GM12878 (cell line): Measurements from ENCODE around the gene PPP2R5D. TPM values are rescaled to one million over a fixed set of nuclear protein-coding genes. Genes with fewer than 3 reads are reported as not detected.
A peak's percentile ranks its signal among the peaks of the same experiment; 100 is the strongest.

ENCODE experiments used
- ATAC-seq: fragments of 200-7000 bp; cut with Tn5 transposase; 3 replicates; pipeline ENCODE4 v1.9.1; 2020; ENCODE audit warnings: mild to moderate bottlenecking, moderate library complexity
- Bru-seq: library from RNA; stranded (reverse); fragments of 400-500 nt; gene quantifications from one replicate; lab custom pipeline; 2021; lab: Mats Ljungman, UMichigan
- BruChase-seq, 2 experiments: library from RNA; stranded (reverse); fragments of 400-500 nt; gene quantifications; one replicate each; lab custom pipeline; 2021; lab: Mats Ljungman, UMichigan
- BruUV-seq: library from RNA; stranded (reverse); fragments of 400-500 nt; replicated peaks from 2 replicates; lab custom pipeline; 2021; lab: Mats Ljungman, UMichigan
- CTCF ChIA-PET: fragments of 300-600 bp; sonication (Branson Sonifier 250); formaldehyde crosslinking; extraction: SDS; loops from one replicate; lab custom pipeline; 2021; ENCODE audit warnings: inconsistent platforms; lab: Yijun Ruan, JAX
- POLR2A ChIA-PET: fragments of 350-600 bp; formaldehyde crosslinking; extraction: SDS; loops from one replicate; lab custom pipeline; 2021; ENCODE audit warnings: inconsistent platforms; lab: Charles Lee
- RAD21 ChIA-PET: fragments of 300-600 bp; sonication (Branson Sonifier 250); formaldehyde crosslinking; loops from one replicate; lab custom pipeline; 2023; ENCODE audit warnings: antibody characterized with exemption; ENCODE audit not compliant: unreplicated experiment; lab: Charles Lee
- SMC1A ChIA-PET: fragments of 300-600 bp; sonication (Branson Sonifier 250); formaldehyde crosslinking; loops from one replicate; lab custom pipeline; 2023; ENCODE audit not compliant: unreplicated experiment, uncharacterized antibody; lab: Charles Lee
- DNase-seq: peaks from one replicate; pipeline ENCODE4 v3.0.0-alpha.2; 2011; ENCODE audit warnings: low read depth, low spot score
- FAIRE-seq: peaks from 3 replicates; lab custom pipeline; 2011; peaks lifted over from hg19 to GRCh38; lab: Jason Lieb, UNC
- H2AFZ ChIP-seq: 2 replicates; pipeline ENCODE4 v1.6.0; 2011; ENCODE audit warnings: low read depth, low read length, control low read depth; ENCODE audit not compliant: control insufficient read depth
- H3K27ac ChIP-seq: 2 replicates; pipeline ENCODE4 v1.5.1; 2011; ENCODE audit warnings: control low read depth; ENCODE audit not compliant: control insufficient read depth, insufficient read depth
- H3K27me3 ChIP-seq, 2 experiments: replicated peaks in 1 of 2; 2 replicates each; pipeline versions ENCODE4 v1.6.0 to v1.6.1; 2011; ENCODE audit warnings: low read length in 1 of 2; ENCODE audit not compliant: control insufficient read depth in 2 of 2, insufficient read depth in 2 of 2
- H3K36me3 ChIP-seq, 2 experiments: 2 replicates each; pipeline ENCODE4 v1.5.1; 2011; ENCODE audit warnings: low read length in 1 of 2; ENCODE audit not compliant: control insufficient read depth in 2 of 2, insufficient read depth in 2 of 2
- H3K4me1 ChIP-seq: 2 replicates; pipeline ENCODE4 v1.6.1; 2011; ENCODE audit warnings: mild to moderate bottlenecking, low read length, moderate library complexity, mixed read lengths; ENCODE audit not compliant: control insufficient read depth, insufficient read depth
- H3K4me2 ChIP-seq: 2 replicates; pipeline ENCODE4 v1.6.0; 2011; ENCODE audit warnings: control low read depth; ENCODE audit not compliant: control insufficient read depth, insufficient read depth
- H3K4me3 ChIP-seq: fragments of 200-600 bp; sonication (generic); 2 replicates; pipeline ENCODE4 v1.5.1; 2016
- H3K79me2 ChIP-seq: 2 replicates; pipeline ENCODE4 v1.6.0; 2011; ENCODE audit warnings: low read length; ENCODE audit not compliant: control insufficient read depth, insufficient read depth
- H3K9ac ChIP-seq: 2 replicates; pipeline ENCODE4 v1.8.0; 2011; ENCODE audit warnings: low read length, control low read depth, mixed read lengths; ENCODE audit not compliant: control insufficient read depth, insufficient read depth
- H3K9me3 ChIP-seq: replicated peaks from 3 replicates; pipeline ENCODE4 v1.5.1; 2011; ENCODE audit warnings: mild to moderate bottlenecking, low read length; ENCODE audit not compliant: control insufficient read depth, insufficient read depth
- H4K20me1 ChIP-seq: 2 replicates; pipeline ENCODE4 v1.6.0; 2011; ENCODE audit not compliant: control insufficient read depth, insufficient read depth
- CBX5 ChIP-seq: sonication (generic); IDR thresholded peaks from 2 replicates; pipeline ENCODE4 v1.6.1; 2016; ENCODE audit warnings: low read depth, moderate library complexity, mild to moderate bottlenecking, inconsistent platforms
- CREM ChIP-seq: IDR thresholded peaks from 2 replicates; pipeline ENCODE4 v1.6.1; 2014; ENCODE audit warnings: antibody characterized with exemption, low read depth
- KLF5 ChIP-seq: fragments of 450-650 bp; IDR thresholded peaks from 2 replicates; pipeline ENCODE4 v1.6.1; 2014; ENCODE audit warnings: mild to moderate bottlenecking; ENCODE audit not compliant: partially characterized antibody
- LARP7 ChIP-seq: fragments of 450-650 bp; IDR thresholded peaks from 2 replicates; pipeline ENCODE4 v1.6.1; 2017; ENCODE audit warnings: mild to moderate bottlenecking
- NBN ChIP-seq: fragments of 450-650 bp; IDR thresholded peaks from 2 replicates; pipeline ENCODE4 v1.6.1; 2016
- POLR2AphosphoS5 ChIP-seq: IDR thresholded peaks from 2 replicates; pipeline ENCODE4 v1.6.1; 2011; ENCODE audit warnings: mild to moderate bottlenecking, low read length, inconsistent platforms
- RB1 ChIP-seq: fragments of 450-650 bp; formaldehyde crosslinking; IDR thresholded peaks from 2 replicates; pipeline ENCODE4 v1.6.1; 2017; ENCODE audit warnings: mild to moderate bottlenecking, borderline replicate concordance
- TCF12 ChIP-seq: IDR thresholded peaks from 2 replicates; pipeline ENCODE4 v1.6.1; 2011; ENCODE audit warnings: low read depth, mild to moderate bottlenecking, low read length
- ZNF207 ChIP-seq: fragments of 450-650 bp; IDR thresholded peaks from 2 replicates; pipeline ENCODE4 v1.6.1; 2014; ENCODE audit warnings: antibody characterized with exemption, mild to moderate bottlenecking, borderline replicate concordance
- WGBS: methylation state at CpG from one replicate; pipeline ENCODE4 v1.1.6; 2016; ENCODE audit warnings: low lambda C conversion rate; ENCODE audit not compliant: insufficient replicate concordance, insufficient coverage; ENCODE audit errors: missing lambda C conversion rate; 5-methylcytosine and 5-hydroxymethylcytosine counted together
- in situ Hi-C: fragments of 300-500 bp; cut with MboI; formaldehyde crosslinking; loops from 9 replicates; pipeline ENCODE4 v1.14.3; 2018; ENCODE audit warnings: mixed read lengths
- intact Hi-C: fragments of 100-400 bp; cut with micrococcal nuclease; formaldehyde crosslinking; loops from one replicate; pipeline ENCODE4 v1.14.2; 2022; ENCODE audit not compliant: unreplicated experiment
- long read RNA-seq, 2 experiments: library from polyadenylated mRNA; unstranded; transcript quantifications; one replicate each; pipeline ENCODE4 v2.0.0, GENCODE V29; 2019 to 2020
- polyA minus RNA-seq, 3 experiments: library from RNA; depleted of rRNA, polyadenylated mRNA; stranded (reverse); fragments of >200 nt; gene quantifications; 2 replicates each; pipeline ENCODE4 v1.2.3, GENCODE V29; 2011
- polyA plus RNA-seq, 11 experiments: library from polyadenylated mRNA; depleted of rRNA in 4 of 11; unstranded in 6 of 11; stranded (reverse) in 5 of 11; fragments of >200 nt; fragmentation: Nextera tagmentation in 4 of 11; fragmentation: Illumina TruSeq in 1 of 11; extraction: Ambion mirVana in 4 of 11; extraction: Trizol in 1 of 11; gene quantifications; 1 replicate in 1 of 11; 2 replicates in 10 of 11; pipeline versions ENCODE4 v1.2.1 to v1.2.3, GENCODE V29; 2011 to 2016; ENCODE audit warnings: inconsistent platforms in 2 of 11, missing spikeins in 2 of 11, low read depth in 1 of 11
- total RNA-seq, 4 experiments: library from RNA; depleted of rRNA in 3 of 4; stranded (reverse); fragments of >200 nt in 3 of 4; fragmentation: Illumina TruSeq in 1 of 4; extraction: Trizol in 1 of 4; gene quantifications; 2 replicates each; pipeline versions ENCODE4 v1.2.1 to v1.2.3, GENCODE V29; 2013 to 2021
- TF ChIP-seq, protein P1 (sequence below): fragments of 450-650 bp; IDR thresholded peaks from 2 replicates; pipeline ENCODE4 v1.6.1; 2017; ENCODE audit warnings: mild to moderate bottlenecking

PPP2R5D gene
- 13.9 and 14.5 TPM in 2 replicates for total RNA-seq (2013; cell fraction: nucleolus; rRNA removed)
- total RNA-seq (2014; rRNA removed) = 34.3 and 36.2 TPM in 2 replicates
- total RNA-seq (2014; rRNA removed; fragmentation: Illumina TruSeq; extraction: Trizol) = 23.8 and 24.7 TPM in 2 replicates
- total RNA-seq (2021) = 29.5 and 31.0 TPM in 2 replicates
- 14.8 TPM for polyA plus RNA-seq (2011; ENCODE audit: low read depth)
- 35.4 and 56.0 TPM in 2 replicates for polyA plus RNA-seq (2011; rRNA removed)
- 63.8 and 88.0 TPM in 2 replicates for polyA plus RNA-seq (2011; cell fraction: cytosol; rRNA removed)
- 46.7 and 59.2 TPM in 2 replicates for polyA plus RNA-seq (2011; cell fraction: nucleus; rRNA removed)
- polyA plus RNA-seq (2012) = 20.3 and 23.4 TPM in 2 replicates
- polyA plus RNA-seq (2014; fragmentation: Illumina TruSeq; extraction: Trizol) = 59.0 and 68.0 TPM in 2 replicates
- polyA plus RNA-seq (2014; fragmentation: Nextera tagmentation; extraction: Ambion mirVana) = 1 to 10 TPM; 1.5 to 1.6 TPM
- 29.4 and 29.7 TPM in 2 replicates for polyA plus RNA-seq (2014; rRNA removed)
- 10 to 100 TPM; 42.6 to 43.4 TPM for polyA plus RNA-seq (2016; fragmentation: Nextera tagmentation; extraction: Ambion mirVana)
- 67.4 and 71.5 TPM in 2 replicates for polyA minus RNA-seq (2011; rRNA and poly(A)+ RNA removed)
- polyA minus RNA-seq (2011; cell fraction: cytosol; rRNA and poly(A)+ RNA removed) = 17.0 and 22.4 TPM in 2 replicates
- polyA minus RNA-seq (2011; cell fraction: nucleus; rRNA and poly(A)+ RNA removed) = 7.9 and 11.9 TPM in 2 replicates
- percentile 61 among the genes with signal in this experiment for Bru-seq, nascent RNA
- BruChase-seq, experiment 1, labeled RNA remaining after a 6-hour chase = percentile 76 among the genes with signal in this experiment
- percentile 69 among the genes with signal in this experiment for BruChase-seq, experiment 2, labeled RNA remaining after a 2-hour chase
- long read RNA-seq, experiment 1, transcript PPP2R5D-208 (16 exons, 3,044 nt) = major isoform, 19 of 31 reads
- long read RNA-seq, experiment 1, partial matches to known transcripts = 7 of 31 reads
- long read RNA-seq, experiment 1, other reads (novel, unspliced or antisense) = 3 of 31 reads
- long read RNA-seq, experiment 2, partial matches to known transcripts = 10 of 16 reads
- long read RNA-seq, experiment 2, other reads (novel, unspliced or antisense) = 5 of 16 reads

DNA sequence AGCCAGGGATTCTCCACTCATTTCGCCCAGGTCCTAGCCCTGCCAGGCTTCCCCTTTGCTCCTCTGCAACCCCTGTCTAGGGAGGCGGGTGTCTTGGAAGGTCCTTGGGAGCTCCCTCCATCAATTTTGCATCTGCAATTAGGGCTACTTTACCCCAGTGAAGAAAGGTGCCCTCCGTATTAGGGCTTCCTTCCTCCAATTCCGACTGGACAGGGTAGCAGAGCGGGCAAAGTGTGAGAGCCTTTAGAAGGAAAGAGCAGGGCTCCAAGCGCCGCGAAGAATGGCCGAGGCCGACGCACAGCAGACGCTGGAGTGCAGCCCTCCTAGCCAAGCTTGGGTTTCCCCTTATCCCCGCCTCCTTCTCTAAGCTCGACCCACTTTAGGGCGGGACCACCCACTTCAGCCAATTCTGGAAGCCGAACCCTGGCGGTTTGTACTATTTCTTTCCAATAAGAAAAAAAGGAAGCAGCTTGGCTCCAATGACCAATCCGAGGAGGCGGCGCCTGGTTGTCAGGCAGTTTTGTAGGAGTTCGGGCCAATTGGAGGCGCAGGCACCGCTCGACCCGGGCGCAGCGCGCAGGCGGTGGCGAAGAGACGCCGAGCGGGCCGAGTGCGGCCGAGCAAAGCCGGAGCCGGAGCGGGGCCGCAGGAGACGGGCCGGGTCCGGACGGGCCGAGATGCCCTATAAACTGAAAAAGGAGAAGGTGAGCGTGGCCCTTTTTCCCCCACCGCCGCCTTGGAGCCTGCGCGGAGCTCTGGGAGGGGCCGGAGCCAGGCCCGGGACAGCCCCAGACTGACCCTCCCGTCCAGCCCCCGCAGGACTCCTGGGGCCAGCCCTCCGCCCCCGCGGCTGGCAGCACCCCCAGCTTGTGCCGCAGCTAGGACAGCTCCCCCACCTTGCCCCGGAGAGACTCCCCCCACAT lies at the start of gene PPP2R5D:
Gene PPP2R5D (plus strand): TSS at position 570 of the 923 bp plus-strand sequence. CDS start 108 bp downstream, at position 678.
- Histone ChIP-seq H3K9ac (peak within 1 kb of the TSS; percentile 84), H2AFZ (peak within 1 kb of the TSS; percentile 99), H3K36me3 (peaks cover 0 to under 1% of the 10 kb centered on the region in 2 experiments; a peak in 1 of 4 replicates), H3K27me3 (no peaks in the 10 kb centered on the region), H4K20me1 (no peaks in the 10 kb centered on the region), H3K4me3 (peak within 1 kb of the TSS; percentile 98), H3K4me2 (peak within 1 kb of the TSS; percentile 100), H3K4me1 (peaks cover 23% of the 10 kb centered on the region), H3K9me3 (no peaks in the 10 kb centered on the region), H3K27ac (peak within 1 kb of the TSS; percentile 79), H3K79me2 (peaks cover 17% of the 10 kb centered on the region)
- ChIA-PET RAD21 (interaction anchor here (0.8 to 2.2 kb wide), 7 partner anchors 9 to 84 kb away, joined by 3 to 31 read pairs (median 6); partner anchors contain the start of genes CNPY3, KLHDC3 and MEA1), CTCF (interaction anchor here (0.5 to 1.9 kb wide), 11 partner anchors 12 to 522 kb away, joined by 3 to 14 read pairs (median 3); partner anchors contain the start of gene CNPY3), POLR2A (interaction anchor here (0.6 to 2.2 kb wide), 26 partner anchors 9 to 493 kb away, joined by 3 to 32 read pairs (median 4); partner anchors contain the start of genes CNPY3, CUL7, KLC4 and KLHDC3), SMC1A (interaction anchor here (0.6 to 1.9 kb wide), 12 partner anchors 8 to 645 kb away, joined by 3 to 12 read pairs (median 3); partner anchors contain the start of genes CNPY3, GTPBP2, KLHDC3 and MEA1)
- DNase-seq = peak; percentile 94
- intact Hi-C loops (loop anchor here (2.0 kb wide), 1 partner anchor 53 kb away; no protein-coding TSS in a partner anchor), in situ Hi-C loops (no loop called here)
- ATAC-seq = peak; percentile 97
- 1% methylated on average over 34 of the region's 59 CpGs for WGBS
- FAIRE-seq = peak; percentile 97
- no TSS peak for BruUV-seq
- peak; percentile 36 for TF ChIP-seq CREM
- no peak for TF ChIP-seq RB1
- TF ChIP-seq NBN = peak; percentile 46; the same call in 1 of the 2 replicates
- TF ChIP-seq KLF5 = no peak
- no peak for TF ChIP-seq ZNF207
- TF ChIP-seq, protein P1, sequence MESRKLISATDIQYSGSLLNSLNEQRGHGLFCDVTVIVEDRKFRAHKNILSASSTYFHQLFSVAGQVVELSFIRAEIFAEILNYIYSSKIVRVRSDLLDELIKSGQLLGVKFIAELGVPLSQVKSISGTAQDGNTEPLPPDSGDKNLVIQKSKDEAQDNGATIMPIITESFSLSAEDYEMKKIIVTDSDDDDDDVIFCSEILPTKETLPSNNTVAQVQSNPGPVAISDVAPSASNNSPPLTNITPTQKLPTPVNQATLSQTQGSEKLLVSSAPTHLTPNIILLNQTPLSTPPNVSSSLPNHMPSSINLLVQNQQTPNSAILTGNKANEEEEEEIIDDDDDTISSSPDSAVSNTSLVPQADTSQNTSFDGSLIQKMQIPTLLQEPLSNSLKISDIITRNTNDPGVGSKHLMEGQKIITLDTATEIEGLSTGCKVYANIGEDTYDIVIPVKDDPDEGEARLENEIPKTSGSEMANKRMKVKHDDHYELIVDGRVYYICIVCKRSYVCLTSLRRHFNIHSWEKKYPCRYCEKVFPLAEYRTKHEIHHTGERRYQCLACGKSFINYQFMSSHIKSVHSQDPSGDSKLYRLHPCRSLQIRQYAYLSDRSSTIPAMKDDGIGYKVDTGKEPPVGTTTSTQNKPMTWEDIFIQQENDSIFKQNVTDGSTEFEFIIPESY = no peak
- TF ChIP-seq LARP7 = peak; percentile 12; the same call in 1 of the 2 replicates
- TF ChIP-seq CBX5 = no peak
- peak; percentile 96 for TF ChIP-seq POLR2AphosphoS5
- peak; percentile 32; the same call in 1 of the 2 replicates for TF ChIP-seq TCF12
